OCI-LY7 (cell line): Measurements from ENCODE around the gene MRPL40.

ENCODE experiments used
- EZH2phosphoT487 ChIP-seq: fragments of 200-600 bp; sonication (generic); IDR thresholded peaks from 2 replicates; pipeline ENCODE4 v1.6.1; 2018; ENCODE audit warnings: low read depth, borderline replicate concordance, mild to moderate bottlenecking, mixed run types, antibody characterized with exemption, low read length, moderate library complexity, mixed read lengths
- TF ChIP-seq, protein P1 (sequence below): fragments of 200-600 bp; sonication (generic); conservative IDR thresholded peaks from 2 replicates; pipeline ENCODE4 v1.5.1; 2014; ENCODE audit warnings: mild to moderate bottlenecking, antibody characterized with exemption, low read length, moderate library complexity, mixed read lengths

DNA sequence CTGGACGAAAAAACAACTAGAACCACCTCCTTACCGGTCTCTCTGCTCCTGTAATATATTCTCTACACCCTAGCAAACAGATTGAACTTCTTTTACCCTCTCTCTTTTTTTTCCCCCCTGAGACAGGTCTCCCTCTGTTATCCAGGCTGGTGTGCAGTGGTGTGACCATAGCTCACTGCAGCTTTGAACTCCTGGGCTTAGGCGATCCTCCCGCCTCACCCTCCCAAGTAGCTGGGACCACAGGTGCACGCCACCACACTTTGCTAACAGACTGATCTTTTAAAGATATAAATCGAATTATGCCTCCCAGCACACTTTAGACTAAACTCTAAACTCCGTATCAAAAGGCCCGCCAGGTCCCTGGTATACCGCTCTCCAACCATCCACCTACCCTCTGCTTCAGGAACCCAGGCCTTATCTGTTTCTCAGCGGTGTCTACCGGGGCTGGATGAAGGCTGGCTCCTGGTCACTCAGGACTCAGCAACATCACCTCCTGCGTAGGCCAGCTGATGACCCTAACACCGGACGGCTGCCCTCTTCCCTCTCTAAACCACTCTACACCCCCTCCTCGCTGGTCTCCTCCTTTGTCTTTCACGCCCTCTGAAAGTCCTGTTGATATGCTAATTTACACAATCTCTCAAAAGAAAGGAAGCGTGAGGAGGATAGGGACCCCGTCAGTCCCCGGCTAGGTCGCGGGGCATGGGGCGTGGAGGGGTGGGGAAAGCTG lies 14.4 kb downstream of the MRPL40 start:
- TF ChIP-seq, protein P1, sequence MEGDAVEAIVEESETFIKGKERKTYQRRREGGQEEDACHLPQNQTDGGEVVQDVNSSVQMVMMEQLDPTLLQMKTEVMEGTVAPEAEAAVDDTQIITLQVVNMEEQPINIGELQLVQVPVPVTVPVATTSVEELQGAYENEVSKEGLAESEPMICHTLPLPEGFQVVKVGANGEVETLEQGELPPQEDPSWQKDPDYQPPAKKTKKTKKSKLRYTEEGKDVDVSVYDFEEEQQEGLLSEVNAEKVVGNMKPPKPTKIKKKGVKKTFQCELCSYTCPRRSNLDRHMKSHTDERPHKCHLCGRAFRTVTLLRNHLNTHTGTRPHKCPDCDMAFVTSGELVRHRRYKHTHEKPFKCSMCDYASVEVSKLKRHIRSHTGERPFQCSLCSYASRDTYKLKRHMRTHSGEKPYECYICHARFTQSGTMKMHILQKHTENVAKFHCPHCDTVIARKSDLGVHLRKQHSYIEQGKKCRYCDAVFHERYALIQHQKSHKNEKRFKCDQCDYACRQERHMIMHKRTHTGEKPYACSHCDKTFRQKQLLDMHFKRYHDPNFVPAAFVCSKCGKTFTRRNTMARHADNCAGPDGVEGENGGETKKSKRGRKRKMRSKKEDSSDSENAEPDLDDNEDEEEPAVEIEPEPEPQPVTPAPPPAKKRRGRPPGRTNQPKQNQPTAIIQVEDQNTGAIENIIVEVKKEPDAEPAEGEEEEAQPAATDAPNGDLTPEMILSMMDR = no peak
- TF ChIP-seq EZH2phosphoT487 = no peak
